ENCODE measurements around the gene CADM1. TPM values are rescaled to one million over a fixed set of nuclear protein-coding genes. Genes with fewer than 3 reads are reported as not detected.
A peak's percentile ranks its signal among the peaks of the same experiment; 100 is the strongest.

The CADM1 gene
- total RNA-seq, 1 experiment from 2014 or later, result 534 TPM

- intact Hi-C loops (cut with micrococcal nuclease; ENCODE audit: unreplicated experiment), result no loop called here
- ChIA-PET CTCF (interaction anchor here (0.7 kb wide), 2 partner anchors 48 to 384 kb away, joined by 5 to 8 read pairs; no protein-coding TSS in a partner anchor), POLR2A (no interaction called here)
- Histone ChIP-seq H3K4me1 (0 out of 2 replicates have a peak, but pooled peaks cover 6% of the 10 kb centered on the region), H3K36me3 (ENCODE audit: control insufficient read depth, insufficient read depth, low read length) (no peaks in the 10 kb centered on the region; the same call in 1 of the 2 replicates), H3K27me3 (replicated peaks; ENCODE audit: control insufficient read depth, insufficient read depth, low read length) (no peaks in the 10 kb centered on the region), H3K9me3 (no peaks in the 10 kb centered on the region), H3K4me3 (ENCODE audit: low read depth, low read length) (no peak overlapping the region)
- Mint-ChIP-seq H3K27ac (ENCODE audit: unreplicated experiment) (no peak overlapping the region), H3K9me3 (ENCODE audit: unreplicated experiment) (no peaks in the 10 kb centered on the region), H3K4me1 (ENCODE audit: low read depth, unreplicated experiment) (peaks cover 7% of the 10 kb centered on the region), H3K4me3 (ENCODE audit: unreplicated experiment) (no peak overlapping the region), H3K36me3 (ENCODE audit: insufficient read depth, unreplicated experiment) (peaks cover 19% of the 10 kb centered on the region), H3K27me3 (ENCODE audit: insufficient read depth, unreplicated experiment) (no peaks in the 10 kb centered on the region)
- no TSS peak for BruUV-seq (replicated peaks)
- DNase-seq, result no peak
- TF ChIP-seq CTCF (IDR thresholded peaks at IDR 0.05; ENCODE audit: insufficient read depth in 1 of 2, low read depth in 1 of 2, low read length in 1 of 2, severe bottlenecking in 1 of 2, unreplicated experiment in 1 of 2), result no peak
These were observed 135.6 kb downstream of the CADM1 start for GRCh38 chr11:115368616-115369015.

GRCh38 chr11:115366826-115367225 lies 137.4 kb downstream of the CADM1 start:
- H3K4me3 ChIP-seq (ENCODE audit: low read depth, low read length), result no peak overlapping the region
- no peak for TF ChIP-seq CTCF (IDR thresholded peaks at IDR 0.05; ENCODE audit: insufficient read depth in 1 of 2, low read depth in 1 of 2, low read length in 1 of 2, severe bottlenecking in 1 of 2, unreplicated experiment in 1 of 2)
- Mint-ChIP-seq H3K4me1 (ENCODE audit: low read depth, unreplicated experiment) (peaks cover 7% of the 10 kb centered on the region), H3K4me3 (ENCODE audit: unreplicated experiment) (no peak overlapping the region), H3K9me3 (ENCODE audit: unreplicated experiment) (no peaks in the 10 kb centered on the region), H3K27ac (ENCODE audit: unreplicated experiment) (no peak overlapping the region), H3K27me3 (ENCODE audit: insufficient read depth, unreplicated experiment) (no peaks in the 10 kb centered on the region), H3K36me3 (ENCODE audit: insufficient read depth, unreplicated experiment) (peaks cover 20% of the 10 kb centered on the region)
- no peaks in the 10 kb centered on the region for H3K27me3 ChIP-seq (replicated peaks; ENCODE audit: control insufficient read depth, insufficient read depth, low read length)
- DNase-seq, result peak in 1 of 2 experiments; percentile 15
- ChIA-PET CTCF (no interaction called here), POLR2A (no interaction called here)
- no peaks in the 10 kb centered on the region; the same call in 1 of the 2 replicates for H3K36me3 ChIP-seq (ENCODE audit: control insufficient read depth, insufficient read depth, low read length)
- no TSS peak for BruUV-seq (replicated peaks)
- H3K9me3 ChIP-seq, result no peaks in the 10 kb centered on the region
- H3K4me1 ChIP-seq, result 0 out of 2 replicates have a peak, but pooled peaks cover 6% of the 10 kb centered on the region
- intact Hi-C loops (cut with micrococcal nuclease; ENCODE audit: unreplicated experiment), result no loop called here

GRCh38 chr11:115365907-115366306 lies 138.3 kb downstream of the CADM1 start:
- Mint-ChIP-seq H3K4me1 (ENCODE audit: low read depth, unreplicated experiment) (peaks cover 7% of the 10 kb centered on the region), H3K27ac (ENCODE audit: unreplicated experiment) (no peak overlapping the region), H3K4me3 (ENCODE audit: unreplicated experiment) (no peak overlapping the region), H3K9me3 (ENCODE audit: unreplicated experiment) (no peaks in the 10 kb centered on the region), H3K27me3 (ENCODE audit: insufficient read depth, unreplicated experiment) (no peaks in the 10 kb centered on the region), H3K36me3 (ENCODE audit: insufficient read depth, unreplicated experiment) (peaks cover 27% of the 10 kb centered on the region)
- ChIA-PET POLR2A (no interaction called here), CTCF (no interaction called here)
- Histone ChIP-seq H3K9me3 (no peaks in the 10 kb centered on the region), H3K4me3 (ENCODE audit: low read depth, low read length) (no peak overlapping the region), H3K36me3 (ENCODE audit: control insufficient read depth, insufficient read depth, low read length) (no peaks in the 10 kb centered on the region; the same call in 1 of the 2 replicates), H3K4me1 (0 out of 2 replicates have a peak, but pooled peaks cover 6% of the 10 kb centered on the region), H3K27me3 (replicated peaks; ENCODE audit: control insufficient read depth, insufficient read depth, low read length) (no peaks in the 10 kb centered on the region)
- TF ChIP-seq CTCF (IDR thresholded peaks at IDR 0.05; ENCODE audit: insufficient read depth in 1 of 2, low read depth in 1 of 2, low read length in 1 of 2, severe bottlenecking in 1 of 2, unreplicated experiment in 1 of 2), result no peak
- no peak for DNase-seq
- intact Hi-C loops (cut with micrococcal nuclease; ENCODE audit: unreplicated experiment), result no loop called here
- no TSS peak for BruUV-seq (replicated peaks)

Measured in Caco-2 (cell line).